Suprapubic skin (tissue), 4 donors: Measurements from ENCODE around the gene CRX. TPM values are rescaled to one million over a fixed set of nuclear protein-coding genes. Genes with fewer than 3 reads are reported as not detected.

Source experiments
- DNase-seq, 2 donors: peaks; one replicate each; pipeline ENCODE4 v3.0.0-alpha.2; 2019; ENCODE audit warnings: low spot score in 2 of 2
- H3K27ac ChIP-seq: fragments of 200-600 bp; sonication (generic); one replicate; pipeline ENCODE4 v1.5.1; 2019
- H3K27me3 ChIP-seq: fragments of 200-600 bp; sonication (generic); one replicate; pipeline ENCODE4 v1.5.1; 2019
- H3K36me3 ChIP-seq: fragments of 200-600 bp; sonication (generic); one replicate; pipeline ENCODE4 v1.5.1; 2019
- H3K4me1 ChIP-seq: fragments of 200-600 bp; sonication (generic); one replicate; pipeline ENCODE4 v1.5.1; 2019
- H3K4me3 ChIP-seq: fragments of 200-600 bp; sonication (generic); one replicate; pipeline ENCODE4 v1.5.1; 2019; ENCODE audit warnings: mild to moderate bottlenecking
- H3K9me3 ChIP-seq: fragments of 200-600 bp; sonication (generic); one replicate; pipeline ENCODE4 v1.5.1; 2019
- EP300 ChIP-seq: sonication (generic); formaldehyde crosslinking; IDR thresholded peaks from one replicate; pipeline ENCODE4 v1.6.1; 2017; ENCODE audit warnings: antibody characterized with exemption
- POLR2A ChIP-seq, 2 donors: fragments of 450-650 bp; IDR thresholded peaks; one replicate each; pipeline ENCODE4 v1.6.1; 2017; ENCODE audit warnings: antibody characterized with exemption in 2 of 2, mild to moderate bottlenecking in 2 of 2, moderate library complexity in 2 of 2
- POLR2AphosphoS5 ChIP-seq, 3 donors: sonication (generic); formaldehyde crosslinking; IDR thresholded peaks; one replicate each; pipeline ENCODE4 v1.6.1; 2017; ENCODE audit warnings: antibody characterized with exemption in 3 of 3
- WGBS: methylation state at CpG from one replicate; pipeline ENCODE4 v1.1.5; 2018; 5-methylcytosine and 5-hydroxymethylcytosine counted together
- total RNA-seq, 4 donors: library from RNA; depleted of rRNA; stranded (reverse); fragments of >200 nt; gene quantifications; one replicate each; pipeline ENCODE4 v1.1.0, GENCODE V29; 2016
- TF ChIP-seq, protein P1 (sequence below), 2 donors: fragments of 200-600 bp in 1 of 2; fragments of 450-650 bp in 1 of 2; sonication (generic) in 1 of 2; IDR thresholded peaks; one replicate each; pipeline ENCODE4 v1.5.1; 2016 to 2019; ENCODE audit warnings: antibody characterized with exemption in 2 of 2, mild to moderate bottlenecking in 1 of 2, moderate library complexity in 1 of 2

CRX gene
- total RNA-seq, 4 donors from 2014 or later = not detected

DNA sequence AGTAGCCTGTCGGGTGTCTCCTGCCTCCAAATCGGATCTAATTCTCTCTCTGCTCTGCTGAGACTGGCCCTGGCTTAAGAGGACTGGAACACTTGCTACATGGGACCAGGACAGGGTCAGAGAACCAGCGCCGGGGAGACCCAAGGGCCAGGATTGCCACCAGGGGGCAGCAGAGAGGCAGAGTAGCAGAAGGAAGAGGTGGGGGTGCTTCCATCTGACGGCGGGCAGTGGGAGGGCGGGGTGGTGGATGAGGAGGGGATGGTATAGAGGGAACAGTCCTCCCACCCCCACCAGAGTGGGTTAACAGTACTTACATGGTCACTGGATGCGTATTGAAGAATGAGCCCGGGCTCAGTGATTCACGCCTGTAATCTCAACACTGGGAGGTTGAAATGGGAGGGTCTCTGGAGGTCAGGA lies 31.3 kb upstream of the CRX start:
- TF ChIP-seq, protein P1, sequence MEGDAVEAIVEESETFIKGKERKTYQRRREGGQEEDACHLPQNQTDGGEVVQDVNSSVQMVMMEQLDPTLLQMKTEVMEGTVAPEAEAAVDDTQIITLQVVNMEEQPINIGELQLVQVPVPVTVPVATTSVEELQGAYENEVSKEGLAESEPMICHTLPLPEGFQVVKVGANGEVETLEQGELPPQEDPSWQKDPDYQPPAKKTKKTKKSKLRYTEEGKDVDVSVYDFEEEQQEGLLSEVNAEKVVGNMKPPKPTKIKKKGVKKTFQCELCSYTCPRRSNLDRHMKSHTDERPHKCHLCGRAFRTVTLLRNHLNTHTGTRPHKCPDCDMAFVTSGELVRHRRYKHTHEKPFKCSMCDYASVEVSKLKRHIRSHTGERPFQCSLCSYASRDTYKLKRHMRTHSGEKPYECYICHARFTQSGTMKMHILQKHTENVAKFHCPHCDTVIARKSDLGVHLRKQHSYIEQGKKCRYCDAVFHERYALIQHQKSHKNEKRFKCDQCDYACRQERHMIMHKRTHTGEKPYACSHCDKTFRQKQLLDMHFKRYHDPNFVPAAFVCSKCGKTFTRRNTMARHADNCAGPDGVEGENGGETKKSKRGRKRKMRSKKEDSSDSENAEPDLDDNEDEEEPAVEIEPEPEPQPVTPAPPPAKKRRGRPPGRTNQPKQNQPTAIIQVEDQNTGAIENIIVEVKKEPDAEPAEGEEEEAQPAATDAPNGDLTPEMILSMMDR (IDR thresholded peaks at IDR 0.05) = peak; percentile 49 to 87
- no peak for TF ChIP-seq EP300
- peak; percentile 87 to 93 for DNase-seq
- H3K9me3 ChIP-seq = no peaks in the 10 kb centered on the region
- WGBS = 18% methylated on average over 10 of the region's 10 CpGs
- peaks cover 4% of the 10 kb centered on the region for H3K4me1 ChIP-seq
- H3K4me3 ChIP-seq = no peak overlapping the region
- H3K27ac ChIP-seq = no peak overlapping the region
- no peaks in the 10 kb centered on the region for H3K27me3 ChIP-seq
- peaks cover 14% of the 10 kb centered on the region for H3K36me3 ChIP-seq

DNA sequence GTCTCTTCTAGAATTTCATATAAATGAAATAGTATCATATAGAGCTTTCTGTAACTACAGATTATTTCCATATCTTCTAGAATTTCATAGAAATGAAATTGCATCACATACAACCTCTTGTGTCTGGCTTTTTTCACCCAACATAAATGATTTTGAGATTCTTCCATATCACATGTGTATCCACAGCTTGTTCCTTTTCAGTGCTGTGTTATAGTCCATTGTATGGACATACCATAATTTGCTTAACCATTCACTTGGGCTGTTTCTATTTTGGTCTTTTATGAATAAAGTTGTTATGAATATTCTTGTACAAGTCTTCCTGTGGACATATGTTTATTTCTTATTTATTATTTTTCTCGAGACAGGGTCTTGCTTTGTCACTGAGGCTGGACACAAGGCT lies 29.1 kb upstream of the CRX start:
- Histone ChIP-seq H3K27ac (no peak overlapping the region), H3K36me3 (no peaks in the 10 kb centered on the region), H3K27me3 (no peaks in the 10 kb centered on the region), H3K4me3 (no peak overlapping the region), H3K9me3 (no peaks in the 10 kb centered on the region), H3K4me1 (peaks cover 4% of the 10 kb centered on the region)
- DNase-seq = no peak
- TF ChIP-seq EP300 (no peak), POLR2A (IDR thresholded peaks at IDR 0.05) (no peak)
- TF ChIP-seq, protein P1 (IDR thresholded peaks at IDR 0.05) = no peak
- WGBS = 94% methylated on average over 1 of the region's 1 CpG

DNA sequence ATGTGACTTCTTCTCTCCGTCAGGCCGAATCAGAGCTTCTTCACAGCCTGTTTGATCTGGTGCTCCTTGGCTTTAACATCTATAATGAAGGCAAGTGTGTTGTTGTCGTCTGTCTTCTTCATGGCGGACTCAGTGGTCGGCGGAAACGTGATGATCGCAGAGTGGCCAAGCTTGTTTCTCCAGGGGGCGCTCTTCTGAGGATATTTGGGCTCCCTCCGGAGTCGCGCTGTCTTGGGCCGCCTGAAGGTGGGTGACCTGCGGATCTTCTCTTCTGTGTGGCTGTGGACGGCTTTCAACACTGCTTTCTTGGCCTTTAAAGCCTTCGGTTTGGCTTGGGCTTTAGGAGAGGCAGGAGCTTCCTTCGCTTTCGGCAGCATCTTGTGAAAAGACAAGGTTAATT lies 27.2 kb upstream of the CRX start:
- H3K27ac ChIP-seq = no peak overlapping the region
- no peak overlapping the region for H3K4me3 ChIP-seq
- H3K9me3 ChIP-seq = no peaks in the 10 kb centered on the region
- no peaks in the 10 kb centered on the region for H3K36me3 ChIP-seq
- DNase-seq = no peak
- 89% methylated on average over 18 of the region's 18 CpGs for WGBS
- TF ChIP-seq, protein P1 (IDR thresholded peaks at IDR 0.05) = no peak
- TF ChIP-seq EP300 (no peak), POLR2AphosphoS5 (IDR thresholded peaks at IDR 0.05) (no peak), POLR2A (IDR thresholded peaks at IDR 0.05) (no peak)
- no peaks in the 10 kb centered on the region for H3K27me3 ChIP-seq
- no peaks in the 10 kb centered on the region for H3K4me1 ChIP-seq

DNA sequence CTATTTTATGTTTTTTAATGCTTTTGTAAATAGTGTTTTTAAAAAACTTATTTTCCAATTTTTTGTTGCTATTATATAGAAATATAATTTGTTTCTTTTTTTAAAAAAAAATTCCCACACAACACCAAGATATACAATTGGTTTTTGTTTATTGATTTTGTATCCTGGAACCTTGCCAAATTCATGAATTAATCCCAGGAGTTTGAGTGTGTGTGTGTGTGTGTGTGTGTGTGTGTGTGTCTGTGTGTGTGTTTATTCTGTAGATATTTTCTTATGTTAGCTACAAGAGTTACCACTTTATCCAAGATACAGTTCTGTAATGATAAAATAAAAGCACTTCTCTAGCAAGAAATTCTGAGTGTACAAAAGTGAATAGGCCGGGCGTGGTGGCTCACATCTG lies 25.0 kb upstream of the CRX start:
- DNase-seq = no peak
- no peak overlapping the region for H3K4me3 ChIP-seq
- TF ChIP-seq POLR2AphosphoS5 (IDR thresholded peaks at IDR 0.05) = no peak
- TF ChIP-seq, protein P1 (IDR thresholded peaks at IDR 0.05) = no peak
- TF ChIP-seq EP300 = no peak
- no peak for TF ChIP-seq POLR2A (IDR thresholded peaks at IDR 0.05)
- no peaks in the 10 kb centered on the region for H3K9me3 ChIP-seq
- no peaks in the 10 kb centered on the region for H3K36me3 ChIP-seq
- 96% methylated on average over 2 of the region's 2 CpGs for WGBS
- no peaks in the 10 kb centered on the region for H3K27me3 ChIP-seq
- no peaks in the 10 kb centered on the region for H3K4me1 ChIP-seq
- H3K27ac ChIP-seq = no peak overlapping the region

DNA sequence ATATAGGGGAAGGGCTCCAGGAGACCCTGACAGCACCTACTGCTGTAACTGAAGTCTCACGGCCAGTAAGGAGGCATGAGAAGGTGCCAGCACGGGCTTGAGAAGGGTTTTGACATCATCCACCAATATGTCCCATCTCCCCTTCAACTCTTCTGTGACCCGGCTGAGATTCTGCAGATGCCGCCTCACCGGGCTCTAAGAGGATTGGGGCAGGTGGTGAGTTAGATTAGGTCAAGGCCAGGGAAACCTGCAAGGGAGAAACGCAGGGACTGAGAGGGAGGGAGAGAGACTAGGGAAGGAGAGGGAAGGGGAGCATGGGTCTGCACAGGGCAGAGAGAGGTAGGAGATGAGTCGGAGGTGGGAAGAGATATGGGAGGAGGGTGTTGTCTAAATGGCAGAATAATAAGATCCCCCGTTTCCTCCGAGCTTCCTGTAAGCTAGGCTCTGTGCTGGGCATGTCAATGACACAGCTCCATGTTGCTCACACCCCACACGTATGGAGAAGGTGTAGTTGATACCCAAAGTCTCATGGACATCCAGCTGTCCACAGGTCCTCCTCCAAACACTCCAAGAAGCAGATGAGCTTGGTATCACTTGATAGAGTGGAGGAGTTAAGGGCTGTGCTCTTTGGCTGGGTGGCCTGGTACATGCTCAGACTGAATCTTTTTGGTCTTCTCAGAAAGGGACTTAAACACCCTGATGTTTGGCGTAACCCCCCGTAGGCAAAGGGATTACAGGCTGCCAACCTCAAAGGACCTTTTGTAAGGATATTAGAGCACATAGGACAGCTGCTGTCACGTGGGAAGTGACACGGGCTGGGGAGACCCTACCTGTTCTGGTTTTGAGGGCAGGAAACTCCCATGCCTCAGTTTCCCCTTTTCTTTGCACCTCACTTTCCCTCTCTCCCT lies 23.5 kb upstream of the CRX start:
- no peak overlapping the region for H3K4me3 ChIP-seq
- DNase-seq = no peak
- no peak overlapping the region for H3K27ac ChIP-seq
- no peaks in the 10 kb centered on the region for H3K27me3 ChIP-seq
- no peaks in the 10 kb centered on the region for H3K9me3 ChIP-seq
- WGBS = 70% methylated on average over 14 of the region's 14 CpGs
- H3K36me3 ChIP-seq = no peaks in the 10 kb centered on the region
- no peaks in the 10 kb centered on the region for H3K4me1 ChIP-seq
- TF ChIP-seq POLR2A (IDR thresholded peaks at IDR 0.05) (no peak), EP300 (no peak), POLR2AphosphoS5 (IDR thresholded peaks at IDR 0.05) (no peak)
- TF ChIP-seq, protein P1 (IDR thresholded peaks at IDR 0.05) = no peak
